CD14-positive monocyte (primary cell): ENCODE results near the gene NEK9. TPM values are rescaled to one million over a fixed set of nuclear protein-coding genes. Genes with fewer than 3 reads are reported as not detected.

Experiments
- DNase-seq, 3 donors: peaks; one replicate each; pipeline ENCODE4 v3.0.0-alpha.2; 2011 to 2022
- H2AFZ ChIP-seq: 2 replicates; pipeline ENCODE4 v1.6.0; 2012; ENCODE audit warnings: mild to moderate bottlenecking, low read depth, low read length, inconsistent platforms; ENCODE audit not compliant: insufficient read depth, poor library complexity, severe bottlenecking
- H3K27ac ChIP-seq, 2 donors: 1 replicate in 1 of 2; 2 replicates in 1 of 2; pipeline ENCODE4 v1.5.1; 2012 to 2013; ENCODE audit warnings: low read length in 2 of 2, control low read depth in 1 of 2, inconsistent platforms in 1 of 2, low read depth in 1 of 2, mild to moderate bottlenecking in 1 of 2
- H3K27me3 ChIP-seq, 2 donors: one replicate each; pipeline versions ENCODE4 v1.6.0 to v1.6.1; 2011 to 2013; ENCODE audit warnings: low read length in 2 of 2; ENCODE audit not compliant: control insufficient read depth in 2 of 2, insufficient read depth in 2 of 2
- H3K36me3 ChIP-seq, 2 donors: replicated peaks in 1 of 2; 1 replicate in 1 of 2; 2 replicates in 1 of 2; pipeline versions ENCODE4 v1.5.1 to v1.6.1; 2012 to 2013; ENCODE audit warnings: low read length in 2 of 2, control low read depth in 1 of 2, inconsistent platforms in 1 of 2, mild to moderate bottlenecking in 1 of 2; ENCODE audit not compliant: insufficient read depth in 2 of 2, control insufficient read depth in 1 of 2
- H3K4me1 ChIP-seq, 2 donors: 1 replicate in 1 of 2; 2 replicates in 1 of 2; pipeline versions ENCODE4 v1.5.1 to v1.6.1; 2012 to 2013; ENCODE audit warnings: low read length in 2 of 2, control low read depth in 1 of 2, inconsistent platforms in 1 of 2, mild to moderate bottlenecking in 1 of 2, moderate library complexity in 1 of 2; ENCODE audit not compliant: insufficient read depth in 2 of 2, control insufficient read depth in 1 of 2
- H3K4me2 ChIP-seq: replicated peaks from 2 replicates; pipeline ENCODE3; 2012; ENCODE audit warnings: low read length, moderate library complexity, mild to moderate bottlenecking; ENCODE audit not compliant: poor library complexity, severe bottlenecking; ENCODE audit errors: extremely low read depth
- H3K4me3 ChIP-seq, 3 experiments: fragments of 200-600 bp in 1 of 3; sonication (generic) in 1 of 3; replicated peaks in 1 of 3; 1 replicate in 2 of 3; 2 replicates in 1 of 3; pipeline ENCODE4 v1.5.1; 2011 to 2013; ENCODE audit warnings: low read length in 3 of 3, mild to moderate bottlenecking in 3 of 3, control low read depth in 2 of 3, low read depth in 2 of 3, inconsistent platforms in 1 of 3, moderate library complexity in 1 of 3
- H3K79me2 ChIP-seq: 2 replicates; pipeline ENCODE4 v1.6.0; 2012; ENCODE audit warnings: mild to moderate bottlenecking, control low read depth, inconsistent platforms, low read length, moderate library complexity; ENCODE audit not compliant: insufficient read depth
- H3K9ac ChIP-seq: 2 replicates; pipeline ENCODE4 v1.6.0; 2017; ENCODE audit warnings: low read length, mild to moderate bottlenecking; ENCODE audit not compliant: insufficient read depth, poor library complexity, severe bottlenecking
- H3K9me3 ChIP-seq, 2 donors: replicated peaks in 1 of 2; 1 replicate in 1 of 2; 2 replicates in 1 of 2; pipeline versions ENCODE4 v1.5.1 to v1.6.1; 2012 to 2013; ENCODE audit warnings: low read length in 2 of 2, control low read depth in 1 of 2; ENCODE audit not compliant: control insufficient read depth in 1 of 2, insufficient read depth in 1 of 2
- H4K20me1 ChIP-seq: 2 replicates; pipeline ENCODE4 v1.6.0; 2012; ENCODE audit warnings: mild to moderate bottlenecking, low read length, control low read depth, moderate library complexity; ENCODE audit not compliant: insufficient read depth
- H3K27ac Mint-ChIP-seq, 7 donors: one replicate each; pipeline ENCODE4 v1.8.0; 2020; ENCODE audit warnings: mild to moderate bottlenecking in 7 of 7, mixed read lengths in 7 of 7, moderate library complexity in 6 of 7, inconsistent platforms in 2 of 7
- H3K27me3 Mint-ChIP-seq, 3 donors: one replicate each; pipeline ENCODE4 v1.8.0; 2021 to 2022; ENCODE audit warnings: low read depth in 3 of 3, mild to moderate bottlenecking in 3 of 3, mixed read lengths in 3 of 3, moderate library complexity in 3 of 3, inconsistent platforms in 1 of 3
- H3K36me3 Mint-ChIP-seq, 2 donors: one replicate each; pipeline ENCODE4 v1.8.0; 2020; ENCODE audit warnings: mixed read lengths in 2 of 2, inconsistent platforms in 1 of 2, mild to moderate bottlenecking in 1 of 2
- H3K4me1 Mint-ChIP-seq: one replicate; pipeline ENCODE4 v1.8.0; 2020; ENCODE audit warnings: mild to moderate bottlenecking, mixed read lengths
- H3K4me3 Mint-ChIP-seq, 2 donors: one replicate each; pipeline ENCODE4 v1.8.0; 2020; ENCODE audit warnings: mild to moderate bottlenecking in 2 of 2, mixed read lengths in 2 of 2, moderate library complexity in 1 of 2
- H3K9me3 Mint-ChIP-seq, 7 donors: one replicate each; pipeline ENCODE4 v1.8.0; 2020 to 2022; ENCODE audit warnings: mixed read lengths in 7 of 7, mild to moderate bottlenecking in 6 of 7, moderate library complexity in 6 of 7, inconsistent platforms in 2 of 7
- CTCF ChIP-seq: fragments of 200-600 bp; IDR thresholded peaks from one replicate; pipeline ENCODE4 v1.8.0; 2022; ENCODE audit warnings: antibody characterized with exemption, mild to moderate bottlenecking
- whole genome bisulfite sequencing: methylation state at CpG from one replicate; pipeline ENCODE4 v1.1.5; 2013; ENCODE audit warnings: missing lambda C conversion rate; ENCODE audit not compliant: insufficient coverage; 5-methylcytosine and 5-hydroxymethylcytosine counted together
- intact Hi-C, 2 donors: fragments of 100-400 bp; cut with micrococcal nuclease; formaldehyde crosslinking; loops; one replicate each; pipeline versions ENCODE4 v1.15.0 to v1.15.1; 2023
- polyA plus RNA-seq, 3 donors: library from polyadenylated mRNA; depleted of rRNA in 1 of 3; unstranded in 2 of 3; stranded (reverse) in 1 of 3; fragments of 300-500 nt in 2 of 3; fragments of >200 nt in 1 of 3; fragmentation: Illumina TruSeq in 2 of 3; gene quantifications; 1 replicate in 2 of 3; 2 replicates in 1 of 3; pipeline ENCODE4 v1.2.3, GENCODE V29; 2012 to 2021

Gene NEK9
- polyA plus RNA-seq, 3 donors: 8.9 to 27.8 (median 10.1) TPM

DNA sequence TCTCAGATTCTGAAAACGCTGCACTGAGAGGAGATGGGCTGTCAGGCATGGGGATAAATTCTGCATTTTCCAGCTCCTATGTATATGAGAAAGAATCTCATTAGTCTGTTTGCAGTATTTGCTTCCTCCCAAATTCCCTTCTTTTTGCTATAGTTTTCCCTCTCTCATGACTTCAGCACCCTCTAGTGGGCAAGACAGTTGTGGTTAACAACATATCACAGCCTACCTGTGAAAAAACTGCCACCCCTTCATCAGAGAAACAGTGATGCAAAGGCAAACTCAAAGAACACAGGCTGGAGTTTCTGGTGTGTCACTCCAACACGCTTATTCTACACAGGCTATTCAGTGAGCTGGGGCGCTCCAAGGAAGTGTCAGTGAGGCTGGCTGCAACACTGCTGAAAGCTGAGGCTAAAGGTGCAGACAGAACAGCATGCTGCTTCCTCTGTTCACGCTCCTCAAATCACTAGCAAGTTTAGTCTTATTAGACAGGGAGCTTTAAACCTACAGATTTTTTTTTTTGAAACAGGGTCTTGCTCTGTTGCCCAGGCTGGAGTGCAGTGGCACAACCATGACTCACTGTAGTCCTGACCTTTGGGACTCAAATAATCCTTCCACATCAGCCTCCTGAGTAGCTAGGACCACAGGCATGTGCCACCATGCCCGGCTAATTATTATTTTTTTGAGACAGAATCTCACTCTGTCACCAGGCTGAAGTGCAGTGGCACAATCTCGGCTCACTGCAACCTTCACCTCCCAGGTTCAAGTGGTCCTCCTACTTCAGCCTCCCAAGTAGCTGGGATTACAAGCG, 38.1 kb downstream of the NEK9 start:
- Mint-ChIP-seq H3K4me1 (no peaks in the 10 kb centered on the region), H3K27ac (peak overlapping the region in 1 of 7 donors; percentile 15), H3K4me3 (no peak overlapping the region), H3K27me3 (no peaks in the 10 kb centered on the region), H3K36me3 (peaks cover 69 to 89% of the 10 kb centered on the region in 2 donors), H3K9me3 (no peaks in the 10 kb centered on the region)
- Histone ChIP-seq H3K4me2 (no peak overlapping the region), H3K27ac (no peak overlapping the region), H3K4me3 (no peak overlapping the region), H2AFZ (no peak overlapping the region), H3K9me3 (no peaks in the 10 kb centered on the region), H4K20me1 (peaks cover 6% of the 10 kb centered on the region), H3K36me3 (peaks cover 82 to 92% of the 10 kb centered on the region in 2 donors), H3K27me3 (no peaks in the 10 kb centered on the region), H3K9ac (no peak overlapping the region), H3K4me1 (no peaks in the 10 kb centered on the region), H3K79me2 (no peaks in the 10 kb centered on the region)
- DNase-seq: peak; percentile 6 to 30 (median 26)
- intact Hi-C loops: loop anchor here (2.0 to 10.0 kb wide), 5 partner anchors 141 to 226 kb away; no protein-coding TSS in a partner anchor
- peak; percentile 82 for TF ChIP-seq CTCF
- WGBS: 89% methylated on average over 4 of the region's 7 CpGs

DNA sequence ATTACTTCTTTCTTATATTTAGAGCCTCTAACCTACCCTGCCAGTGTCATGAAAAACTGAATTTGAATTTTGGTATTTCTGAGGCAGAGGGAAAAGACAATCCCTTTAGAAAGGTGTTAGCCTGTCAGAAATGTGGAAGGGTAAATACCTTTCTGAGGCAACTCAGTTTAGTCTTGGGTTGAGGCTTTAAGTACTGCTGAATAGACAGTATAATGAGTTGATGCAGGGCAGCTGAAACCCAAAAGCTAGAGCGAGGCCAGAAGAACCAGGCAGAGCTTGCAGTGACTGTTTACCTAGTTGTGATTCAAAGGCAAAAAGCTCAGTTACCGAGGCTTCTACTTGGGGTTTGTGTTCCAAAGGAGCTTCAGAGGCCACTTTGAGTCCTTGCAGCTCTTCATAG, 38.7 kb downstream of the NEK9 start:
- H3K27me3 ChIP-seq: no peaks in the 10 kb centered on the region
- no peaks in the 10 kb centered on the region for H3K27me3 Mint-ChIP-seq
- H3K36me3 Mint-ChIP-seq: peaks cover 71 to 90% of the 10 kb centered on the region in 2 donors
- no peak overlapping the region for H2AFZ ChIP-seq
- no peaks in the 10 kb centered on the region for H3K79me2 ChIP-seq
- no peak overlapping the region for H3K4me2 ChIP-seq
- H3K36me3 ChIP-seq: peaks cover 82 to 93% of the 10 kb centered on the region in 2 donors
- TF ChIP-seq CTCF: no peak
- no peak overlapping the region for H3K9ac ChIP-seq
- H3K4me1 ChIP-seq: no peaks in the 10 kb centered on the region
- WGBS: 90% methylated on average over 2 of the region's 2 CpGs
- no peak overlapping the region for H3K27ac Mint-ChIP-seq
- H3K4me3 ChIP-seq: no peak overlapping the region
- H3K4me1 Mint-ChIP-seq: no peaks in the 10 kb centered on the region
- no peak overlapping the region for H3K27ac ChIP-seq
- H3K4me3 Mint-ChIP-seq: no peak overlapping the region
- intact Hi-C loops: loop anchor here (2.0 to 10.0 kb wide), 5 partner anchors 141 to 226 kb away; no protein-coding TSS in a partner anchor
- H4K20me1 ChIP-seq: peaks cover 6% of the 10 kb centered on the region
- H3K9me3 ChIP-seq: no peaks in the 10 kb centered on the region
- no peaks in the 10 kb centered on the region for H3K9me3 Mint-ChIP-seq
- no peak for DNase-seq
